Measurements from ENCODE around the gene ADAMTS2.
A peak's percentile ranks its signal among the peaks of the same experiment; 100 is the strongest.

The ADAMTS2 gene

GRCh38 chr5:179345433-179346321, at the start of gene ADAMTS2:
Gene ADAMTS2, minus strand, starts transcription at chr5:179345461. Its CDS starts 133 bp downstream, at chr5:179345328.
- Mint-ChIP-seq H3K36me3 (no peaks in the 10 kb centered on the region), H3K4me1 (peaks cover 9% of the 10 kb centered on the region), H3K27ac (no peak within 1 kb of the TSS), H3K27me3 (peaks cover 48% of the 10 kb centered on the region), H3K9me3 (no peaks in the 10 kb centered on the region), H3K4me3 (peak within 1 kb of the TSS; percentile 59)
- ATAC-seq (ENCODE audit: low read depth) (peak; percentile 22), DNase-seq (ENCODE audit: low spot score in 2 of 2) (no peak)

GRCh38 chr5:179393078-179393477, 47.8 kb upstream of the ADAMTS2 start:
- ATAC-seq (ENCODE audit: low read depth): no peak
- Mint-ChIP-seq H3K27ac (no peak overlapping the region), H3K27me3 (peaks cover 6% of the 10 kb centered on the region), H3K4me1 (no peaks in the 10 kb centered on the region), H3K36me3 (peaks cover 3% of the 10 kb centered on the region), H3K4me3 (no peak overlapping the region), H3K9me3 (peaks cover 18% of the 10 kb centered on the region)
- DNase-seq (ENCODE audit: low spot score in 2 of 2): no peak

GRCh38 chr5:179387151-179388110, 42.2 kb upstream of the ADAMTS2 start:
- Mint-ChIP-seq H3K9me3 (peaks cover 8% of the 10 kb centered on the region), H3K4me1 (peaks cover 1% of the 10 kb centered on the region), H3K4me3 (no peak overlapping the region), H3K27ac (no peak overlapping the region), H3K27me3 (peaks cover 12% of the 10 kb centered on the region), H3K36me3 (peaks cover 1% of the 10 kb centered on the region)
- DNase-seq (ENCODE audit: low spot score in 2 of 2) (no peak), ATAC-seq (ENCODE audit: low read depth) (no peak)

- Mint-ChIP-seq H3K9me3 (peaks cover 7% of the 10 kb centered on the region), H3K4me1 (peaks cover 2% of the 10 kb centered on the region), H3K27ac (no peak overlapping the region), H3K36me3 (peaks cover 1% of the 10 kb centered on the region), H3K4me3 (no peak overlapping the region), H3K27me3 (peaks cover 14% of the 10 kb centered on the region)
- ATAC-seq (ENCODE audit: low read depth): no peak
- no peak for DNase-seq (ENCODE audit: low spot score in 2 of 2)
These were observed 40.7 kb upstream of the ADAMTS2 start for GRCh38 chr5:179385914-179386313.

- Mint-ChIP-seq H3K9me3 (peaks cover 3% of the 10 kb centered on the region), H3K27ac (no peak overlapping the region), H3K27me3 (peaks cover 9% of the 10 kb centered on the region), H3K4me1 (peaks cover 2% of the 10 kb centered on the region), H3K4me3 (no peak overlapping the region), H3K36me3 (no peaks in the 10 kb centered on the region)
- no peak for DNase-seq (ENCODE audit: low spot score in 2 of 2)
- no peak for ATAC-seq (ENCODE audit: low read depth)
These were observed 37.2 kb upstream of the ADAMTS2 start for GRCh38 chr5:179382486-179382885.

GRCh38 chr5:179381691-179382090, 36.4 kb upstream of the ADAMTS2 start:
- H3K9me3 Mint-ChIP-seq: peaks cover 3% of the 10 kb centered on the region
- H3K4me3 Mint-ChIP-seq: no peak overlapping the region
- no peak overlapping the region for H3K27ac Mint-ChIP-seq
- DNase-seq (ENCODE audit: low spot score in 2 of 2) (no peak), ATAC-seq (ENCODE audit: low read depth) (no peak)
- H3K4me1 Mint-ChIP-seq: peaks cover 2% of the 10 kb centered on the region
- H3K36me3 Mint-ChIP-seq: no peaks in the 10 kb centered on the region
- H3K27me3 Mint-ChIP-seq: peaks cover 5% of the 10 kb centered on the region

- no peaks in the 10 kb centered on the region for H3K36me3 Mint-ChIP-seq
- H3K9me3 Mint-ChIP-seq: peaks cover 3% of the 10 kb centered on the region
- no peak overlapping the region for H3K27ac Mint-ChIP-seq
These were observed 35.2 kb upstream of the ADAMTS2 start for GRCh38 chr5:179380211-179381035.

GRCh38 chr5:179379321-179379890, 34.1 kb upstream of the ADAMTS2 start:
- Mint-ChIP-seq H3K27me3 (peaks cover 7% of the 10 kb centered on the region), H3K9me3 (peaks cover 3% of the 10 kb centered on the region), H3K36me3 (no peaks in the 10 kb centered on the region), H3K27ac (no peak overlapping the region), H3K4me3 (no peak overlapping the region), H3K4me1 (peaks cover 2% of the 10 kb centered on the region)
- DNase-seq (ENCODE audit: low spot score in 2 of 2) (no peak), ATAC-seq (ENCODE audit: low read depth) (no peak)

More at GRCh38 chr5:179380211-179381035, 35.2 kb upstream of the ADAMTS2 start:
- no peak overlapping the region for H3K4me3 Mint-ChIP-seq
- peaks cover 2% of the 10 kb centered on the region for H3K4me1 Mint-ChIP-seq
- no peak for DNase-seq (ENCODE audit: low spot score in 2 of 2)
- peaks cover 5% of the 10 kb centered on the region for H3K27me3 Mint-ChIP-seq
- ATAC-seq (ENCODE audit: low read depth): no peak

- peaks cover 11% of the 10 kb centered on the region for H3K27me3 Mint-ChIP-seq
- ATAC-seq (ENCODE audit: low read depth) (no peak), DNase-seq (ENCODE audit: low spot score in 2 of 2) (no peak)
- peaks cover 2% of the 10 kb centered on the region for H3K4me1 Mint-ChIP-seq
- H3K36me3 Mint-ChIP-seq: no peaks in the 10 kb centered on the region
- no peak overlapping the region for H3K4me3 Mint-ChIP-seq
- H3K27ac Mint-ChIP-seq: no peak overlapping the region
- H3K9me3 Mint-ChIP-seq: peaks cover 3% of the 10 kb centered on the region
These were observed 33.4 kb upstream of the ADAMTS2 start for GRCh38 chr5:179378441-179379271.

- Mint-ChIP-seq H3K4me1 (peaks cover 2% of the 10 kb centered on the region), H3K36me3 (no peaks in the 10 kb centered on the region), H3K4me3 (no peak overlapping the region), H3K27ac (no peak overlapping the region), H3K9me3 (peaks cover 3% of the 10 kb centered on the region), H3K27me3 (peaks cover 11% of the 10 kb centered on the region)
- ATAC-seq (ENCODE audit: low read depth) (no peak), DNase-seq (ENCODE audit: low spot score in 2 of 2) (no peak)
These were observed 32.8 kb upstream of the ADAMTS2 start for GRCh38 chr5:179378116-179378440.

- peaks cover 8% of the 10 kb centered on the region for H3K27me3 Mint-ChIP-seq
- peaks cover 2% of the 10 kb centered on the region for H3K4me1 Mint-ChIP-seq
- H3K9me3 Mint-ChIP-seq: peaks cover 3% of the 10 kb centered on the region
- H3K27ac Mint-ChIP-seq: no peak overlapping the region
- DNase-seq (ENCODE audit: low spot score in 2 of 2) (no peak), ATAC-seq (ENCODE audit: low read depth) (no peak)
- H3K36me3 Mint-ChIP-seq: no peaks in the 10 kb centered on the region
- H3K4me3 Mint-ChIP-seq: no peak overlapping the region
These were observed 32.3 kb upstream of the ADAMTS2 start for GRCh38 chr5:179377421-179378115.

GRCh38 chr5:179376701-179377420, 31.6 kb upstream of the ADAMTS2 start:
- Mint-ChIP-seq H3K9me3 (no peaks in the 10 kb centered on the region), H3K4me3 (no peak overlapping the region), H3K36me3 (no peaks in the 10 kb centered on the region), H3K4me1 (no peaks in the 10 kb centered on the region), H3K27me3 (peaks cover 5% of the 10 kb centered on the region), H3K27ac (no peak overlapping the region)
- no peak for DNase-seq (ENCODE audit: low spot score in 2 of 2)
- no peak for ATAC-seq (ENCODE audit: low read depth)
